Prostate gland (tissue), 2 donors: ENCODE data around the gene KLF4.

ENCODE experiments used
- POLR2AphosphoS5 ChIP-seq: sonication (generic); formaldehyde crosslinking; IDR thresholded peaks from one replicate; pipeline ENCODE4 v1.6.1; 2017; ENCODE audit warnings: antibody characterized with exemption
- TF ChIP-seq, protein P1 (sequence below), 4 experiments: fragments of 200-600 bp in 2 of 4; fragments of 450-650 bp in 2 of 4; sonication (generic) in 2 of 4; IDR thresholded peaks; 1 replicate in 3 of 4; 2 replicates in 1 of 4; pipeline ENCODE4 v1.5.1; 2016 to 2019; ENCODE audit warnings: antibody characterized with exemption in 4 of 4, mild to moderate bottlenecking in 2 of 4, moderate library complexity in 2 of 4

GRCh38 chr9:107513464-107514100, 24.0 kb upstream of the KLF4 start:
- no peak for TF ChIP-seq POLR2AphosphoS5
- TF ChIP-seq, protein P1, sequence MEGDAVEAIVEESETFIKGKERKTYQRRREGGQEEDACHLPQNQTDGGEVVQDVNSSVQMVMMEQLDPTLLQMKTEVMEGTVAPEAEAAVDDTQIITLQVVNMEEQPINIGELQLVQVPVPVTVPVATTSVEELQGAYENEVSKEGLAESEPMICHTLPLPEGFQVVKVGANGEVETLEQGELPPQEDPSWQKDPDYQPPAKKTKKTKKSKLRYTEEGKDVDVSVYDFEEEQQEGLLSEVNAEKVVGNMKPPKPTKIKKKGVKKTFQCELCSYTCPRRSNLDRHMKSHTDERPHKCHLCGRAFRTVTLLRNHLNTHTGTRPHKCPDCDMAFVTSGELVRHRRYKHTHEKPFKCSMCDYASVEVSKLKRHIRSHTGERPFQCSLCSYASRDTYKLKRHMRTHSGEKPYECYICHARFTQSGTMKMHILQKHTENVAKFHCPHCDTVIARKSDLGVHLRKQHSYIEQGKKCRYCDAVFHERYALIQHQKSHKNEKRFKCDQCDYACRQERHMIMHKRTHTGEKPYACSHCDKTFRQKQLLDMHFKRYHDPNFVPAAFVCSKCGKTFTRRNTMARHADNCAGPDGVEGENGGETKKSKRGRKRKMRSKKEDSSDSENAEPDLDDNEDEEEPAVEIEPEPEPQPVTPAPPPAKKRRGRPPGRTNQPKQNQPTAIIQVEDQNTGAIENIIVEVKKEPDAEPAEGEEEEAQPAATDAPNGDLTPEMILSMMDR (IDR thresholded peaks at IDR 0.05) = no peak
